IPS-15b (cell line): ENCODE results near the gene LPIN2.

Experiments used
- H3K27me3 ChIP-seq: one replicate; pipeline ENCODE4 v1.6.1; 2013; ENCODE audit warnings: low read length; ENCODE audit not compliant: control insufficient read depth, insufficient read depth
- H3K36me3 ChIP-seq: one replicate; pipeline ENCODE4 v1.6.1; 2013; ENCODE audit warnings: low read length; ENCODE audit not compliant: control insufficient read depth, insufficient read depth
- H3K4me1 ChIP-seq: one replicate; pipeline ENCODE4 v1.6.1; 2013; ENCODE audit warnings: mild to moderate bottlenecking, low read length; ENCODE audit not compliant: control insufficient read depth, insufficient read depth
- H3K4me3 ChIP-seq: one replicate; pipeline ENCODE4 v1.5.1; 2013; ENCODE audit warnings: low read depth, low read length
- H3K9ac ChIP-seq: one replicate; pipeline ENCODE4 v1.6.1; 2013; ENCODE audit warnings: low read depth, mild to moderate bottlenecking, low read length
- H3K9me3 ChIP-seq: one replicate; pipeline ENCODE4 v1.6.1; 2013; ENCODE audit warnings: mild to moderate bottlenecking, low read length; ENCODE audit not compliant: control insufficient read depth, insufficient read depth

Gene LPIN2

DNA sequence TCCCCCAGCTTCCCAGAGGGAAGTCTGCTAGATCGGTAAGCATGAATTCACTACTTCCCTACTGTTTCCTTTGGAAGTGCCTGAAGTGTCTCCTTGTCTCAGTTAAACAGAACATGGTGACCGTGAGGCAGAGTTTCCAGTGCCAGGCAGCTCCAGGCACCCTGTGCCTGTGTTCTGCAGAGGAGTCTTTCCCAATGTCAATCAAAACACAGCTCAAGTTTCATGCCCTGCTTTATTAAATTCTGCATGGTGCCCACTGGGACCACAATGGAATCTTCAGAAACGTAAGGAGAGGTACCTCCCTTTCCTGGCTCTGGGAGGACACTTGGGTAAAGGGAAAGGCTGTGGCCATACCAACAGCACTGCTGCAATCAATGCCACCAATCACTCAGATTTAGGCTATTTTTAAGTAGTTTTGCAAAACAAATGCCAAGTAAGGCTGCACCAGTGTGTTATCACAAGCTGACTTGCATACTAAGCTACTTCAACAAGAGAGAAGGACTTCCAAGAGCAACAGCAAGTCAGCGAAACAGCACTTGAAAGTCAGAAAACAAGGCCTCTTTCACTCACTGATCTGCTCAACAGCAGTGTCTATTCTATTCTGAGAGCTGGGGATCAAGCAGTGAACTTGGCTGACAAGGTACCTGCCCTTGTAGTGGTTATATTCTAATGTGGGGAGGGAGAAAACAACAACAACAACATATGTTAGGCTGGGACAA, 14.9 kb downstream of the LPIN2 start:
- Histone ChIP-seq H3K9ac (no peak overlapping the region), H3K36me3 (no peaks in the 10 kb centered on the region)

DNA sequence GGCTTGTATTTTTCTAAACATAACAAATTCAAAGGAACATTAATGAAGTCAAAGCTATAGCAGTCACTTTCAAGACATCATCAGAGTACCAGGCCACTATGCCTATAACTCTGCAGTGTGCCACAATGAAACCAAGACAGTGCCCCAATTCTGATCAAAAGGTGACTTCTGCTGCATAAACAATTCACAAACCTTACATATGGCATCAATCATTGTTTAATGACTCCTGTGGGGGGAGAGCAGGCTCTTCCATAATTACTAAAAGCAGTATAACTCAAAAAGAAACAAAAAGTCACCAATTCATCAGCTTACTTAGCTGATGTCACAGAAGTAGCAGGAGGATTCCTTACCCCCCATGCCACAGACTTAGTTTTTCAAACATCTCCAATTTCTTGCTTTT, 15.5 kb downstream of the LPIN2 start:
- no peak overlapping the region for H3K4me3 ChIP-seq
- no peaks in the 10 kb centered on the region for H3K36me3 ChIP-seq
- no peaks in the 10 kb centered on the region for H3K27me3 ChIP-seq
- H3K4me1 ChIP-seq: peaks cover 18% of the 10 kb centered on the region
- no peak overlapping the region for H3K9ac ChIP-seq
- no peaks in the 10 kb centered on the region for H3K9me3 ChIP-seq

More for the DNA sequence above, 14.9 kb downstream of the LPIN2 start:
- Histone ChIP-seq H3K4me1 (peaks cover 18% of the 10 kb centered on the region), H3K9me3 (no peaks in the 10 kb centered on the region), H3K4me3 (no peak overlapping the region), H3K27me3 (no peaks in the 10 kb centered on the region)

DNA sequence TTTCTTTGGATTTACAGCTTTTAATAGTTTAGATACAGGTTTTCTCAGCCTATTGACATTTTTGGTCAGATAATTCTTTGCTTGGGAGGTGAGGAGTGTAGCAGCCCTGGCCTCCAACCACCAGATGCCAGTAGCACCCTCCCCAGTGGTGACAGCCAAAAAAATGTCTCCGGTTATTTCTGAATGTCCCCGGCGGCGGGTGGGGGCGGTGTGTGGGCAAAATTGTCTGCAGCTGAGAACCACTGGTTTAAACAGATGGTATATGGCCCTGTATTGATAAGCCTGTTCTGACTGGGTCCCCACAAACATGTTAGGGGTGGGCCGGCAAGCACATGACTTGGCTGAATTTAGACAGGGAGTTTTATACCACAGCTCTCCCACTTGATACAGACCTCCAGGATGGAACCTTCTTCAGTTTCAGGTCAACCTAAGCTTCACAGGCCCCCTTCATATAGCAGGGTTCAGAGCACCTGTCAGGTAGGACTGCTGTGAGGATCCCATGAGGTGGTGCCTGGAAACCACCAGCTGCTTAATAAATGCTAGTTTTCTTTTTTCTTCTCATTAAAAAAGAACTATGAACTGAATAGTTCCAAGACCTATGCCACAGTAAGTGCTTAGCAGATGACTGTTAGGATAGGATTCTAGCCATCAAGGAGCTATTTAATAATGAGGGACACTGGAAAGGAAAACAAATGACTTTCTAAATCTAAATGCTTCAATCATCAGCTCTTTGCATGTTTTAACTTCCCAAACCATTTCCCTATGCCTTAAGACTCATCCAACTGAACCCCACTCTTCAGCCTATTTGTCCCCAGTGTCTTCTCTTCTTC, 18.1 kb downstream of the LPIN2 start:
- Histone ChIP-seq H3K27me3 (no peaks in the 10 kb centered on the region), H3K9me3 (no peaks in the 10 kb centered on the region), H3K4me1 (peaks cover 18% of the 10 kb centered on the region), H3K4me3 (no peak overlapping the region), H3K9ac (no peak overlapping the region), H3K36me3 (no peaks in the 10 kb centered on the region)

DNA sequence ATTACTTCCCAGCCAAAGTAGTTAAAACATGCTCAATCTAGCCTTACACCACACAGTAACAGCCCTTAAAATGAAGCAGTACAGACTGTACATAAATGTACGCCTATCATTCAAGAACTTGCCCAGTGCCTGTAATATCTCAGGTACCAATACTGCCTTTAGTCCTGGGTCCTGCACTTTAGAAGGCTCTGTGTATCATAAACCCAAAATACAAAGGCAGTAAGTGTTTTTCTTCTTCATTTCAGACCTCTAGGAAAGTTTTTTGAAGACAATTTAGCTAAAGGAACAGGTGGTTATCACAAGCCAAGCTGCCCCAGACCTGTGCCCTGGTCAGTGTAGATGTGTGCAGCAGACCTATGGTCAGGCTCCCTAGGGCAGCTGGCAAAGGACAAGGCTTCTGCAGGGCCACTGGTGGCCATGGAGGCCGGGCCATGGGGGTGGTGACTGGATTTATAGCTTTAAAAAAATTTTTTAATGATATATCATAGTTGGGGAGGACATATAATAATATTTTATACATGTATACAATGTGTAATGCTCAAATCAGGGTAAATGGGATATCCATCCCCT, 18.8 kb downstream of the LPIN2 start:
- H3K36me3 ChIP-seq: no peaks in the 10 kb centered on the region
- H3K9ac ChIP-seq: no peak overlapping the region
- peaks cover 14% of the 10 kb centered on the region for H3K4me1 ChIP-seq
- H3K27me3 ChIP-seq: no peaks in the 10 kb centered on the region
- H3K4me3 ChIP-seq: no peak overlapping the region
- no peaks in the 10 kb centered on the region for H3K9me3 ChIP-seq

DNA sequence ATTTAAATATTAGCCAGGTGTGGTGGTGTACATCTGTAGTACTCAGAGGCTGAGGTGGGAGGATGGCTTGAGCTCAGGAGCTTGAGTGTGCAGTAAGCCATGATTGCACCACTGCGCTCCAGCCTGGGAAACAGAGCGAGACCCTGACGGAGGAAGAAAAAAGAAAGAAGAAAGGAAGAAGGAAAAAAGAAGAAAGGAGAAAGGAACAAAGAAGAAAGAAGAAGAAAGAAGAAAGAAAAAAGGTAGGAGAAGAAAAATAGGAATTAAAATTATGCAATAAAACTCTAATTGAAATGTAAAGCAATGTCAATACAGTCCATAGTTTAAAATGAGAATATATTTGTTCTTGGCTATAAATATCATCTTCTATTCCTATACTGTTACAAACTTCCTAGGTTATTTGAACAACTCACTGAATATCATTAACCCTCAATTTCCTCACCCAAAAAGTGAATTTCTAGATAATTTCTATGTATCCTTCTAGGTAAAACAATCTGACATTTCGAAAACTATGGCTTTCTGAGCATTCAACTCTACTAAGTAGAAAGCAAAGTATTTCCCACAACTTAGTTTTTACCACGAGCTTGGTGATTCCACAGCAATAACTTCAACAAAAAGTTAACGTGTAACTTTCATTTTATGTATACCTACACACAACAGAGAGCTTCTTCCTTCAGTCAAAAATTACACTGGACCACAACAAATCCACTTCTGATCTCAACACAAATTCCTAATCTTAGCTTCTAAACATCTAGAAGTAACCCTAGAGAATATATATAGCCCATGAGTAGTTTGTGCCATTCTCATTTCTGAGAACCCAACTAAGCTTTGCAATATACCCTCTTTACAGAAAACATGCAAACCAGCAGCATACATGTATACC, 19.7 kb downstream of the LPIN2 start:
- no peaks in the 10 kb centered on the region for H3K9me3 ChIP-seq
- no peaks in the 10 kb centered on the region for H3K36me3 ChIP-seq
- no peaks in the 10 kb centered on the region for H3K27me3 ChIP-seq
- peaks cover 6% of the 10 kb centered on the region for H3K4me1 ChIP-seq
- H3K4me3 ChIP-seq: no peak overlapping the region
- no peak overlapping the region for H3K9ac ChIP-seq

DNA sequence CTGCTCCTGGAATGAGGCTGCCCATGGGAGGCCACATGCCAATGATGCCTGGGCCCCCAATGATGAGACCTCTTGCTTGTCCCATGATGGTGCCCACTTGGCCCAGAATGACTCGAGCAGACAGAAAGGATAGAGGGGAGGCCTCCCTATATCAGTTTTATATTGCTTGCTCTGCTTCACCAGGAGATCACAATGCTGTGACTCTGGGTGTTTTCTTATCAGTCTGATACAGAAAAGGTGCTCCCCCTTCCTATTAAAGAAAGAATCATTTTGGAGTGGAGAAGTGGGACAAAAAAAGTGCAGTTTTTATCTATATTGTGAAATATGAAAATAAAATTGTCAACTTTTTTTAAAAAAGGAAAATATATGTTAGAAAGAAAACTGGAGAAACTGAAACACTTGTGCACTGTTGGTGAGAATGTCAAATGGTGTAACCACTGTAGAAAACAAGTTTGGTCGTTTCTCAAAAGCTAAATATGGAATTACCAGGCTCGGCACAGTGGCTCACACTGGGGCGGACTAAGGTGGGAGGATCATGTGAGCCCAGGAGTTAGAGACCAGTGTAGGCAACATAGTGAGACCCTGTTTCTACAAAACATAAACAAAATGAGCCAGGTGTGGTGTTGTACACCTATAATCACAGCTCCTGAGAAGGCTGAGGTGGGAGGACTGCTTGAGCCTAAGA, 21.8 kb downstream of the LPIN2 start:
- no peak overlapping the region for H3K4me3 ChIP-seq
- H3K4me1 ChIP-seq: no peaks in the 10 kb centered on the region
- no peaks in the 10 kb centered on the region for H3K36me3 ChIP-seq

DNA sequence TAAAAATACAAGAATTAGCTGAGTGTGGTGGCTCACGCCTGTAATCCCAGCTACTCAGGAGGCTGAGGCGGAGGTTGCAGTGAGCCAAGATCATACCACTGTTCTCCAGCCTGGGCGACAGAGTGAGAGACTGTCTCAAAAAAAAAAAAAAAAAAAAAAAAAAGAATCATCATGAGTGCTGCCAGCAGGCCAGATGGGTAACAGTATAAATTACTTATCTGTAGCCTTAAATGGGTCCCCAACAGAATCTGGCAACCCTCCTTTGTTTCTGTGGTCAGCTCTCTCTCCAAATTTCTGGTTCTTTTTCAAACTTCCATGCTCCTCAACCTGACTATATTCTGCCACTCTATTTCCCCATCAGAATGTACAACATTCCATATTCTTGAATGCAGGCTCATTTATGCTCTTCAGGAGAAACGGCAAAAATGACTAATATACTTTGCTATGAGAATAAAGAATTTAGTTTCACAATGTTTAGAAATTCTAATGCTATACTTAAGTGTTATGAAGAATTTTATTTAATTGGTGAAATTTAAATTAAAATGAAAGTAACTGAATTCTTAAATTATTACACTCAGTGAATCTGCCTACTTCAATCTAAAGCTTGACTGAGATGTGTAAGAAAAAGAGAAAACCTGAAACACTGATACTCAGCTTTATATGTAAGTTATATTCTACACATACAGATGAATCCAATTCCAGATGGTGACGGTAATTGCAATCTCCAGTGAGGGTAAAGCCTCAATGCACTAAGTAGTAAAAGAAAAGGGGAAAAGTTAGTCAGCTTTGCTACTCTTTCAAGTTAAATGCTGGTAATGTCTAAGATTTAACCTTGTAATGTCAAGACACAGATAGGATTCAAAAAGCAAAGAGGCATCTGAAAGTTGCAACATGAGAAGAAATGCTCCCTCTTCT, 24.8 kb downstream of the LPIN2 start:
- no peak overlapping the region for H3K9ac ChIP-seq
- no peaks in the 10 kb centered on the region for H3K36me3 ChIP-seq
- no peak overlapping the region for H3K4me3 ChIP-seq
- peaks cover 4% of the 10 kb centered on the region for H3K4me1 ChIP-seq
- no peaks in the 10 kb centered on the region for H3K9me3 ChIP-seq
- H3K27me3 ChIP-seq: no peaks in the 10 kb centered on the region

More for the DNA sequence above, 21.8 kb downstream of the LPIN2 start:
- Histone ChIP-seq H3K27me3 (no peaks in the 10 kb centered on the region), H3K9me3 (no peaks in the 10 kb centered on the region), H3K9ac (no peak overlapping the region)

DNA sequence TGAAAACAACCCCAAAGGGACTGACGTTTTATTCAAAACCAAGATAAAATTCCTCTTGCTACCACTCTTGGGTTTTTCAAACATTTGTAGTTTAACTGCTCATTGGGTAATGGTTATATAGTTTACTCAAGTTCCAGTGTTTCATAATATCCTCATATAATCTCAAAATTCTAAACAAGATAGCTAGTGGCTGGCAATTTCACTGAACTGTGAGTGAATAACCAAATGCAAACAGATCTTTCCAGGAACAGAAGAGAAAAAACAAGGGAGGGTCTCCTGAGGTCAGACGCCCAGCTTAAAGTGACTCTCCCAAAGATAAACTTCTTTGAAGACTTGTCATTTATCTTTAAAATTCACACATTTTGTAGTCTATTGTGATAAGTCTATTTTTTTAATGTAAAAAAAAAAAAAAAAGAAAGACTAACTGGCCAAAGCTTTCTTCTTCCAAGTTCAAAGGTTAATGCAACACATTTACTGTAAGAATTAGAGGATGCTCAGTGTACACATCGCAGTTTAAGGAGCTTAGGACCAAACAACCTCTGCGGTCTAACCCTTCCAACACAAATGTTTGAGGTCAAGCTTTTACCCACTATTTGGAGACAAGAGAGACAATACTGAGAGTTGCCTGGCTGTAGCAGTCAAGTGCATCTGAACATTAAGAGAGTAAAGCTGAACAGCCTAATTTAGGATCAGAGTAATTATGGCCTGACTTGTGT, 26.6 kb downstream of the LPIN2 start:
- Histone ChIP-seq H3K9ac (no peak overlapping the region), H3K27me3 (no peaks in the 10 kb centered on the region), H3K36me3 (no peaks in the 10 kb centered on the region), H3K4me1 (peaks cover 21% of the 10 kb centered on the region), H3K4me3 (no peak overlapping the region), H3K9me3 (no peaks in the 10 kb centered on the region)

DNA sequence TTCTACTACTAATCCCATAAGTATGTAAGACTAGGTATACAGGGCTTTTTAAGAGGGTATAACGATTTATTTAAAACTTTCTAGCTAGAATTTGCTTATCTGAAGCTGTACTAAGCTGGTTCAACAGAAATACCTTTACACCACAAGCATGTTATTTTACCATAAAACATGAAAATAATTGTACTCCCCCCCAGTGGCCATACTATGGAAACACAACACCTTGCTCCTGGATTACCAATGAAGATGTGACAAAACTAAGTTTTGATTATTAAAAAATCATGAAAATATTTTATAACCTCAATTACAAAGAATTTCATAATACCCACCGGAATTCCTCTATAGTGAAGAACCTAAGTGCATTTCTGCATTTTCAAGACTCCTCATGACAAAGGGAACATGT, 27.3 kb downstream of the LPIN2 start:
- Histone ChIP-seq H3K4me1 (peaks cover 24% of the 10 kb centered on the region), H3K4me3 (no peak overlapping the region), H3K9ac (no peak overlapping the region), H3K27me3 (no peaks in the 10 kb centered on the region), H3K36me3 (no peaks in the 10 kb centered on the region), H3K9me3 (no peaks in the 10 kb centered on the region)

DNA sequence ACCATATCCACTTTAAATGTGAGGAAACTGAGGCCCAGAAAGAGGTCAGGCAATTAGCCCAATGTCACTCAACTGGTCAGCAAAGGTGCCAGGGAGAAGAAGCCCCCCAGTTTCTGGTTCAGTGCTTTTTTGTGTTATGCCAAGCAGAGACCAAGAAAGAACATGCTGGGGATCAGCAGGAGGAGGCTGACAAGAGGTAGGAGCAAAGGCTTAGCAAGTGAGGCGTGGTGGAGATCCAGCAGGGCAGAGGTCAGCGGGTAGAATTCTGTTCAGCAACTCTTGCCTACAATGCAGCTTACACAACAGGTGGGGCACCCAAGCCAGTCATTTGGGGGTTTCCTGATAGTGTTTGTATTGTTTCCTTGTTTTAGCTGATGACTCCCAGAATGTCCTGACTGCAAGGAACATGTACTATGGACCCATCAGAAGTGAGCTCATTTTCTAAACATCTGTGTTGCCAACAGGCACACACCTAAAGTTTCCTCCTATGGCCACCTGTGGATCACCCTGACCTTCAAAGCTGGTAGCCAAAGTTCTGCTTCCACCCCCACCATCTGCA, 28.2 kb downstream of the LPIN2 start:
- H3K27me3 ChIP-seq: no peaks in the 10 kb centered on the region
- no peaks in the 10 kb centered on the region for H3K9me3 ChIP-seq
- no peaks in the 10 kb centered on the region for H3K36me3 ChIP-seq
- H3K9ac ChIP-seq: no peak overlapping the region
- no peak overlapping the region for H3K4me3 ChIP-seq
- H3K4me1 ChIP-seq: peaks cover 30% of the 10 kb centered on the region
